Umbilical cord (tissue), 2 donors: Measurements from ENCODE around the gene SYNGR4. TPM values are rescaled to one million over a fixed set of nuclear protein-coding genes. Genes with fewer than 3 reads are reported as not detected.
"Not testable (repeated sequence)": the region's sequence is repeated elsewhere in the genome, so short reads cannot be mapped to it uniquely, and the experiment has no call there.

Source experiments
- DNase-seq: peaks from one replicate; pipeline ENCODE4 v3.0.0-alpha.2; 2015; ENCODE audit warnings: low spot score
- total RNA-seq: library from RNA; depleted of rRNA; stranded (reverse); fragments of >200 nt; gene quantifications from one replicate; pipeline ENCODE4 v1.2.3, GENCODE V29; 2014; ENCODE audit warnings: low replicate concordance; ENCODE audit not compliant: insufficient read depth

SYNGR4 gene
- total RNA-seq, 1 donor from 2014 or later: not detected

- no peak for DNase-seq
Observed at GRCh38 chr19:48371367-48371766, 7.2 kb downstream of the SYNGR4 start.

GRCh38 chr19:48371771-48372170 is 7.6 kb downstream of the SYNGR4 start:
- not testable (repeated sequence) for DNase-seq

GRCh38 chr19:48372904-48373303 is 8.7 kb downstream of the SYNGR4 start:
- DNase-seq: no peak

GRCh38 chr19:48373567-48373966 is 9.4 kb downstream of the SYNGR4 start:
- no peak for DNase-seq

- no peak for DNase-seq
Observed at GRCh38 chr19:48378194-48378570, 14.0 kb downstream of the SYNGR4 start.

GRCh38 chr19:48379058-48379457 is 14.9 kb downstream of the SYNGR4 start:
- no peak for DNase-seq

- DNase-seq: no peak
Observed at GRCh38 chr19:48381178-48381950, 17.2 kb downstream of the SYNGR4 start.

- no peak for DNase-seq
Observed at GRCh38 chr19:48382286-48382685, 18.1 kb downstream of the SYNGR4 start.

GRCh38 chr19:48385461-48386087 is 21.4 kb downstream of the SYNGR4 start:
- DNase-seq: no peak

GRCh38 chr19:48386981-48387380 is 22.8 kb downstream of the SYNGR4 start:
- DNase-seq: no peak

GRCh38 chr19:48390188-48391099 is 26.3 kb downstream of the SYNGR4 start:
- peak; percentile 61 for DNase-seq

- DNase-seq: peak; percentile 83
Observed at GRCh38 chr19:48391100-48392005, 27.2 kb downstream of the SYNGR4 start, which contains the start of gene KDELR1. Gene KDELR1, minus strand, starts transcription at chr19:48391551. Its CDS starts 193 bp downstream, at chr19:48391358.

- not testable (repeated sequence) for DNase-seq
Observed at GRCh38 chr19:48392006-48392344, 27.8 kb downstream of the SYNGR4 start.

- DNase-seq: no peak
Observed at GRCh38 chr19:48392860-48393558, 28.8 kb downstream of the SYNGR4 start.

- peak; percentile 43 for DNase-seq
Observed at GRCh38 chr19:48393559-48394330, 29.6 kb downstream of the SYNGR4 start, which contains the start of gene GRIN2D. Gene GRIN2D, plus strand, starts transcription at chr19:48393668. Its CDS starts 4,725 bp downstream, at chr19:48398393.

GRCh38 chr19:48394331-48395169 is 30.4 kb downstream of the SYNGR4 start:
- DNase-seq: no peak

GRCh38 chr19:48395170-48395455 is 30.9 kb downstream of the SYNGR4 start:
- no peak for DNase-seq

GRCh38 chr19:48395499-48395898 is 31.3 kb downstream of the SYNGR4 start:
- no peak for DNase-seq
